DND-41 (cell line): ENCODE results near the gene INPP5K.

Source experiments
- EZH2 ChIP-seq: IDR thresholded peaks from 3 replicates; pipeline ENCODE4 v1.6.1; 2012; ENCODE audit warnings: borderline replicate concordance, low read depth, mild to moderate bottlenecking, moderate library complexity, low read length, inconsistent platforms; ENCODE audit not compliant: severe bottlenecking
- TF ChIP-seq, protein P1 (sequence below): IDR thresholded peaks from 2 replicates; pipeline ENCODE4 v1.5.1; 2012; ENCODE audit warnings: borderline replicate concordance, low read length, moderate library complexity, mild to moderate bottlenecking; ENCODE audit not compliant: poor library complexity, severe bottlenecking; ENCODE audit errors: extremely low read depth

DNA sequence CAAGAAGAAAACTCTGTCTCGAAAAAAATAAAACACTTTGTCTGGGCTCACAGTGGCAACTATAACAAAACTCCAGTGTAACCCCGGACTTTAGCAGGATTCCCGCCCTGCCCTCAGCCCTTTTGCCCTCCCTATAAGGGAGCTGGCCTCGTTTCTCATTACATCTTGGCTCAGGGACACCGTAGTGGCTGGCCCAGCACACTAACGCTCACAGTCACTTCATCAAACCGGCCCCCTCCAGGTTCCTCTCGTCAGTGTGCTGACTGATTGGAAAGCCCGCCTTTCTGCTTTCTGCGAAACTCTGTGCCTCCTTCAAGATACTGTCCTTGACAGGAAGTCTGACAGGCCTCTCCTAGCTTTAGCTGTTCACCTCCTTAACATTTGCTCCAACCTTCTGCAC, 12.7 kb downstream of the INPP5K start:
- TF ChIP-seq, protein P1, sequence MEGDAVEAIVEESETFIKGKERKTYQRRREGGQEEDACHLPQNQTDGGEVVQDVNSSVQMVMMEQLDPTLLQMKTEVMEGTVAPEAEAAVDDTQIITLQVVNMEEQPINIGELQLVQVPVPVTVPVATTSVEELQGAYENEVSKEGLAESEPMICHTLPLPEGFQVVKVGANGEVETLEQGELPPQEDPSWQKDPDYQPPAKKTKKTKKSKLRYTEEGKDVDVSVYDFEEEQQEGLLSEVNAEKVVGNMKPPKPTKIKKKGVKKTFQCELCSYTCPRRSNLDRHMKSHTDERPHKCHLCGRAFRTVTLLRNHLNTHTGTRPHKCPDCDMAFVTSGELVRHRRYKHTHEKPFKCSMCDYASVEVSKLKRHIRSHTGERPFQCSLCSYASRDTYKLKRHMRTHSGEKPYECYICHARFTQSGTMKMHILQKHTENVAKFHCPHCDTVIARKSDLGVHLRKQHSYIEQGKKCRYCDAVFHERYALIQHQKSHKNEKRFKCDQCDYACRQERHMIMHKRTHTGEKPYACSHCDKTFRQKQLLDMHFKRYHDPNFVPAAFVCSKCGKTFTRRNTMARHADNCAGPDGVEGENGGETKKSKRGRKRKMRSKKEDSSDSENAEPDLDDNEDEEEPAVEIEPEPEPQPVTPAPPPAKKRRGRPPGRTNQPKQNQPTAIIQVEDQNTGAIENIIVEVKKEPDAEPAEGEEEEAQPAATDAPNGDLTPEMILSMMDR, result no peak
- TF ChIP-seq EZH2, result no peak
